ENCODE measurements around the gene KRTAP10-10.
"Not testable (repeated sequence)": the region's sequence is repeated elsewhere in the genome, so short reads cannot be mapped to it uniquely, and the experiment has no call there.

- TF ChIP-seq CTCF (optimal IDR thresholded peaks at IDR 0.05 in 1 of 3, IDR thresholded peaks at IDR 0.05 in 1 of 3, conservative IDR thresholded peaks at IDR 0.05 in 1 of 3; ENCODE audit: extremely low read depth in 1 of 3, insufficient read depth in 2 of 3, low read length in 3 of 3); EZH2 (IDR thresholded peaks at IDR 0.05; ENCODE audit: low read length): not testable (repeated sequence)
These were observed 1.6 kb downstream of the KRTAP10-10 start for GRCh38 chr21:44638506-44639330.

Data from keratinocyte (primary cell).